Sigmoid colon (tissue), 7 donors: ENCODE data around the gene KLHL3. TPM values are rescaled to one million over a fixed set of nuclear protein-coding genes. Genes with fewer than 3 reads are reported as not detected.

Experiments
- DNase-seq: peaks from one replicate; pipeline ENCODE4 v3.0.0-alpha.2; 2019
- H3K27ac ChIP-seq, 4 donors: fragments of 200-600 bp; sonication (generic); one replicate each; pipeline ENCODE4 v1.5.1; 2016 to 2019; ENCODE audit warnings: mild to moderate bottlenecking in 1 of 4
- H3K27me3 ChIP-seq, 3 donors: fragments of 200-600 bp; sonication (generic); one replicate each; pipeline ENCODE4 v1.5.1; 2019; ENCODE audit warnings: mild to moderate bottlenecking in 1 of 3
- H3K36me3 ChIP-seq, 4 donors: fragments of 200-600 bp; sonication (generic); one replicate each; pipeline ENCODE4 v1.5.1; 2016 to 2019
- H3K4me1 ChIP-seq, 4 donors: fragments of 200-600 bp; sonication (generic); one replicate each; pipeline ENCODE4 v1.5.1; 2017 to 2019
- H3K4me3 ChIP-seq, 4 donors: fragments of 200-600 bp; sonication (generic); one replicate each; pipeline ENCODE4 v1.5.1; 2017 to 2019; ENCODE audit warnings: mild to moderate bottlenecking in 2 of 4, moderate library complexity in 1 of 4
- H3K9me3 ChIP-seq, 4 donors: fragments of 200-600 bp in 3 of 4; sonication (generic) in 3 of 4; one replicate each; pipeline versions ENCODE4 v1.5.1 to v1.6.1; 2013 to 2019
- CTCF ChIP-seq, 4 experiments: fragments of 450-650 bp in 3 of 4; fragments of 200-600 bp in 1 of 4; IDR thresholded peaks; one replicate each; pipeline ENCODE4 v1.5.1; 2016 to 2019; ENCODE audit warnings: antibody characterized with exemption in 4 of 4, mild to moderate bottlenecking in 3 of 4, moderate library complexity in 2 of 4
- EP300 ChIP-seq, 4 donors: sonication (generic); formaldehyde crosslinking; IDR thresholded peaks; one replicate each; pipeline ENCODE4 v1.6.1; 2017; ENCODE audit warnings: antibody characterized with exemption in 4 of 4
- POLR2A ChIP-seq, 2 donors: fragments of 450-650 bp; IDR thresholded peaks; one replicate each; pipeline ENCODE4 v1.6.1; 2016; ENCODE audit warnings: antibody characterized with exemption in 2 of 2, mild to moderate bottlenecking in 2 of 2, moderate library complexity in 2 of 2
- POLR2AphosphoS5 ChIP-seq, 4 donors: sonication (generic); formaldehyde crosslinking; IDR thresholded peaks; one replicate each; pipeline ENCODE4 v1.6.1; 2017; ENCODE audit warnings: antibody characterized with exemption in 4 of 4
- WGBS, 2 donors: extraction: QIAGEN DNeasy Blood & Tissue Kit; methylation state at CpG; one replicate each; pipeline ENCODE4 v1.1.7; 2013; 5-methylcytosine and 5-hydroxymethylcytosine counted together
- intact Hi-C: fragments of 100-400 bp; cut with DNase I; formaldehyde crosslinking; loops from one replicate; pipeline ENCODE4 v1.15.1; 2023
- polyA plus RNA-seq, 3 donors: library from polyadenylated mRNA; stranded (reverse); fragments of 200-250 nt; gene quantifications; one replicate each; pipeline ENCODE4 v1.2.3, GENCODE V29; 2013
- total RNA-seq, 4 donors: library from RNA; depleted of rRNA; stranded (reverse); fragments of >200 nt; gene quantifications; one replicate each; pipeline ENCODE4 v1.1.0, GENCODE V29; 2016
- donor health status: healthy with polysubstance abuse.
- donor health status: Bipolar disorder and iron deficiency.
- donor health status: healthy.

The KLHL3 gene
- total and polyA plus RNA-seq, 7 donors = 0.23 to 5.5 (median 3.5) TPM; not detected in 1

DNA sequence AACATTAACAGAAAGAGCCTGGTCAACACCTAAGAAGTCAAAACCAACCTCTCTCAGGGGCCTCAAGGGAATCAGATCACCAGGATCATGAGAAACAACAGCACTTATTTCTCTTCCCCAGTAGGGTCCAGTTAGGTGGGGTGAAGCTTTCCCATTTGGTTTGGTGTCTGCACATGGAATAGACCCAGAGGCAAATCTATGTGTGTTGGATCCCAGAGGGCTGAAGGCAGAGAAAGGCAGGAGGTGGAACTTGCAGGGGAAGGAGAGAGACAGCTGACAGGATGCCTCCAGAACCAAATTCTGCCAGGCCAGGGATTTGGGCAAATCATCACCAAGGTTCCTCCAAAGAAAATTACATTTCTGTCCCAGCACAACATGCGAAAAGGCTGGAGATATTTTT, 132.0 kb downstream of the KLHL3 start:
- Histone ChIP-seq H3K4me3 (no peak overlapping the region), H3K4me1 (no peaks in the 10 kb centered on the region), H3K27me3 (peaks cover 0 to 2% (median 0%) of the 10 kb centered on the region in 3 donors), H3K27ac (no peak overlapping the region), H3K36me3 (no peaks in the 10 kb centered on the region), H3K9me3 (no peaks in the 10 kb centered on the region)
- intact Hi-C loops = no loop called here
- TF ChIP-seq EP300 (IDR thresholded peaks at IDR 0.05) (no peak), POLR2A (IDR thresholded peaks at IDR 0.05) (no peak), CTCF (IDR thresholded peaks at IDR 0.05) (no peak), POLR2AphosphoS5 (IDR thresholded peaks at IDR 0.05) (no peak)
- no peak for DNase-seq
- 88 to 96% methylated on average over 1 of the region's 1 CpG for whole genome bisulfite sequencing, 2 donors

DNA sequence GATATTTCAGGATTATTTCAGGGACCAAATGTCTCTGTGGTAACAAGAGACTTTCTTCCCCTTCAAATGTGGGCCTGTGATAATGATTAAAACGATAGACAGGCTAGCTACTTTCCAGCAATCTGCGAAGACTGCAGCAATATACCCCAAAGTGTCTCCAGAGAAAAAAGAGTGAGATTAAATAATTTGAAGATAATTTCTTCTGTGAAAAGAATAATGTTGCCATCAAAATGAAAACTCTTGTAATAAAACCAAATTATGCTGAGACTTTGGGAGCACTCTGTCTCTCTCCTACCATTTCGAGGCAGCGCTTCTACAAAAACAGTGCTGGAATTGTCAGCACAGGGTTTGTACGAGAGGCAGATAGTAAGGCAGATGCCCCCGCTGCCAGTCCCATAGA, 132.5 kb downstream of the KLHL3 start:
- TF ChIP-seq POLR2A (IDR thresholded peaks at IDR 0.05) (no peak), POLR2AphosphoS5 (IDR thresholded peaks at IDR 0.05) (no peak), CTCF (IDR thresholded peaks at IDR 0.05) (no peak), EP300 (IDR thresholded peaks at IDR 0.05) (no peak)
- intact Hi-C loops = no loop called here
- WGBS, 2 donors = 94% methylated on average over 6 of the region's 6 CpGs

GRCh38 chr5:137602721-137603273, 133.1 kb downstream of the KLHL3 start:
- Histone ChIP-seq H3K4me1 (no peaks in the 10 kb centered on the region), H3K36me3 (no peaks in the 10 kb centered on the region), H3K27ac (no peak overlapping the region), H3K27me3 (peaks cover 0 to 13% (median 0%) of the 10 kb centered on the region in 3 donors), H3K4me3 (no peak overlapping the region), H3K9me3 (no peaks in the 10 kb centered on the region)
- TF ChIP-seq CTCF (IDR thresholded peaks at IDR 0.05) (no peak), EP300 (IDR thresholded peaks at IDR 0.05) (no peak), POLR2AphosphoS5 (IDR thresholded peaks at IDR 0.05) (no peak), POLR2A (IDR thresholded peaks at IDR 0.05) (no peak)
- WGBS, 2 donors = 94% methylated on average over 3 of the region's 3 CpGs
- intact Hi-C loops = no loop called here
- no peak for DNase-seq

More for the DNA sequence above, 132.5 kb downstream of the KLHL3 start:
- H3K27me3 ChIP-seq = peaks cover 0 to 7% (median 0%) of the 10 kb centered on the region in 3 donors
- no peaks in the 10 kb centered on the region for H3K36me3 ChIP-seq
- no peaks in the 10 kb centered on the region for H3K4me1 ChIP-seq
- no peak for DNase-seq
- H3K9me3 ChIP-seq = no peaks in the 10 kb centered on the region
- no peak overlapping the region for H3K4me3 ChIP-seq
- H3K27ac ChIP-seq = no peak overlapping the region

DNA sequence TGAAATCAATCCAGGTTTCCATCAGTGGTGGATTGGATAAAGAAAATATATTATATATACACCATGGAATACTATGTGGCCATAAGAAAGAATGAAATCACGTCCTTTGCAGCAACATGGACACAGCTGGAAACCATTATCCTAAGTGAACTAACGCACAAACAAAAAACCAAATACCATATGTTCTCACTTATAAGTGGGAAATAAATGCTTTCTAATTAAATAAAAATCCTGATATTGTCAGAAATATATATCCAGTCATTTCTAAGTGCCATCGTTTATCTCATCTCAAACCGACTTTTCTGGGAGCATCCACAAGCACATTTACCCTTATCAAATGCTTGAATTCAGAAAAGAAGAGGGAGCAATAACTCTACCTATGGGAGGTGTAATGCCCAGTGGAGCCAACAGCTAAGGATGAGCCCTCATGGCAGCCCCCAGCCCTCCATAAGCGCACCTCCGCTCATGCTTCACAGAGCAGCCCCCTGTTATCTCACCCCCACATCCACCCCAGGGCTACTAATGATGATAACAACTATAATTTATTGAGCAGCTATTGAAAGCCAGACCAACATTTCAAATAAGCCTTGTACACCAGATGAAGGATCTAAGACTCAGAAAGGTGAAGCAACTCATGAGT, 135.0 kb downstream of the KLHL3 start:
- WGBS, 2 donors = 78 to 85% methylated on average over 6 of the region's 6 CpGs
- intact Hi-C loops = no loop called here
- no peaks in the 10 kb centered on the region for H3K36me3 ChIP-seq
- no peak overlapping the region for H3K27ac ChIP-seq
- no peak for TF ChIP-seq POLR2AphosphoS5 (IDR thresholded peaks at IDR 0.05)
- no peak for TF ChIP-seq POLR2A (IDR thresholded peaks at IDR 0.05)
- TF ChIP-seq CTCF (IDR thresholded peaks at IDR 0.05) = no peak
- TF ChIP-seq EP300 (IDR thresholded peaks at IDR 0.05) = no peak
- DNase-seq = no peak
- peaks cover 0 to 13% (median 0%) of the 10 kb centered on the region in 3 donors for H3K27me3 ChIP-seq
- H3K9me3 ChIP-seq = no peaks in the 10 kb centered on the region
- H3K4me3 ChIP-seq = no peak overlapping the region
- no peaks in the 10 kb centered on the region for H3K4me1 ChIP-seq
